HepG2 (cell line): ENCODE results near the gene SREBF1. TPM values are rescaled to one million over a fixed set of nuclear protein-coding genes. Genes with fewer than 3 reads are reported as not detected.

Source experiments
- CENPT ChIP-seq: sonication (generic); formaldehyde crosslinking; IDR thresholded peaks from 2 replicates; pipeline ENCODE4 v1.8.0; 2022; ENCODE audit warnings: low read depth, mild to moderate bottlenecking, moderate library complexity, missing genetic modification reagents
- HIVEP1 ChIP-seq: sonication (generic); formaldehyde crosslinking; IDR thresholded peaks from 2 replicates; pipeline ENCODE4 v1.4.0; 2020; ENCODE audit warnings: mild to moderate bottlenecking, missing genetic modification reagents
- HMG20A ChIP-seq: IDR thresholded peaks from 2 replicates; pipeline ENCODE4 v1.6.1; 2016; ENCODE audit warnings: borderline replicate concordance
- KLF11 ChIP-seq: IDR thresholded peaks from 2 replicates; pipeline ENCODE4 v1.6.1; 2016; ENCODE audit warnings: missing compliant biosample characterization
- KLF16 ChIP-seq, 2 experiments: sonication (generic) in 1 of 2; formaldehyde crosslinking in 1 of 2; IDR thresholded peaks; 2 replicates each; pipeline versions ENCODE4 v1.6.1 to v1.8.0; 2016 to 2023; ENCODE audit warnings: missing genetic modification reagents in 2 of 2, missing compliant biosample characterization in 1 of 2
- MTF2 ChIP-seq: sonication (generic); formaldehyde crosslinking; IDR thresholded peaks from 2 replicates; pipeline ENCODE4 v1.5.0; 2020; ENCODE audit warnings: missing genetic modification reagents, borderline replicate concordance
- NONO ChIP-seq, 2 experiments: fragments of 450-650 bp in 1 of 2; sonication (generic) in 1 of 2; formaldehyde crosslinking in 1 of 2; IDR thresholded peaks in 1 of 2; conservative IDR thresholded peaks in 1 of 2; 2 replicates each; pipeline versions ENCODE4 v1.6.1 to v1.8.0; 2017 to 2022; ENCODE audit warnings: mild to moderate bottlenecking in 1 of 2, missing genetic modification reagents in 1 of 2, moderate library complexity in 1 of 2
- NR2F6 ChIP-seq, 2 experiments: IDR thresholded peaks; 2 replicates each; pipeline ENCODE4 v1.6.1; 2016; ENCODE audit warnings: antibody characterized with exemption in 1 of 2, mild to moderate bottlenecking in 1 of 2
- PAX8 ChIP-seq: sonication (generic); formaldehyde crosslinking; IDR thresholded peaks from 2 replicates; pipeline ENCODE4 v1.8.0; 2022; ENCODE audit warnings: mild to moderate bottlenecking, missing genetic modification reagents, borderline replicate concordance
- ZBTB26 ChIP-seq: IDR thresholded peaks from 2 replicates; pipeline ENCODE4 v1.6.1; 2016; ENCODE audit warnings: missing compliant biosample characterization, missing genetic modification reagents, borderline replicate concordance
- ZBTB3 ChIP-seq: sonication (generic); formaldehyde crosslinking; IDR thresholded peaks from 2 replicates; pipeline ENCODE4 v1.4.0; 2020; ENCODE audit warnings: low read depth, mild to moderate bottlenecking, moderate library complexity, missing genetic modification reagents, borderline replicate concordance
- ZC3H4 ChIP-seq: sonication (generic); formaldehyde crosslinking; IDR thresholded peaks from 2 replicates; pipeline ENCODE4 v1.4.0; 2020; ENCODE audit warnings: missing genetic modification reagents, borderline replicate concordance
- ZEB1 ChIP-seq: IDR thresholded peaks from 2 replicates; pipeline ENCODE4 v1.6.1; 2012; ENCODE audit warnings: mild to moderate bottlenecking, low read depth, inconsistent platforms; ENCODE audit not compliant: insufficient replicate concordance
- ZFX ChIP-seq: sonication (generic); formaldehyde crosslinking; IDR thresholded peaks from 2 replicates; pipeline ENCODE4 v1.4.0; 2020; ENCODE audit warnings: mild to moderate bottlenecking, low read depth, missing genetic modification reagents, moderate library complexity
- ZNF142 ChIP-seq: sonication (generic); formaldehyde crosslinking; IDR thresholded peaks from 2 replicates; pipeline ENCODE4 v1.4.0; 2020; ENCODE audit warnings: missing genetic modification reagents
- ZNF205 ChIP-seq: IDR thresholded peaks from 2 replicates; pipeline ENCODE4 v1.6.1; 2018; ENCODE audit warnings: missing biosample characterization, missing genetic modification reagents
- ZNF501 ChIP-seq: sonication (generic); formaldehyde crosslinking; IDR thresholded peaks from 2 replicates; pipeline ENCODE4 v1.5.1; 2020; ENCODE audit warnings: mild to moderate bottlenecking, moderate library complexity, missing genetic modification reagents
- ZNF703 ChIP-seq: sonication (generic); formaldehyde crosslinking; IDR thresholded peaks from 2 replicates; pipeline ENCODE4 v1.5.1; 2020; ENCODE audit warnings: missing genetic modification reagents, mild to moderate bottlenecking, moderate library complexity, borderline replicate concordance
- ZNF784 ChIP-seq: sonication (generic); formaldehyde crosslinking; IDR thresholded peaks from 2 replicates; pipeline ENCODE4 v1.5.1; 2020; ENCODE audit warnings: missing genetic modification reagents, mild to moderate bottlenecking, borderline replicate concordance
- ZZZ3 ChIP-seq: sonication (generic); formaldehyde crosslinking; IDR thresholded peaks from 2 replicates; pipeline ENCODE4 v1.4.0; 2020; ENCODE audit warnings: missing genetic modification reagents, mild to moderate bottlenecking, borderline replicate concordance
- polyA plus RNA-seq, 8 experiments: library from polyadenylated mRNA; depleted of rRNA in 3 of 8; stranded (reverse) in 7 of 8; unstranded in 1 of 8; fragments of >200 nt; fragmentation: Illumina TruSeq in 4 of 8; extraction: Trizol in 4 of 8; gene quantifications; 2 replicates each; pipeline versions ENCODE4 v1.2.1 to v1.2.3, GENCODE V29; 2011 to 2016; ENCODE audit warnings: low read depth in 4 of 8, missing spikeins in 1 of 8, mixed read lengths in 1 of 8; ENCODE audit not compliant: insufficient read depth in 1 of 8
- total RNA-seq, 5 experiments: library from RNA; depleted of rRNA; stranded (reverse); fragments of >200 nt; fragmentation: Illumina TruSeq; extraction: Trizol; gene quantifications; 2 replicates each; pipeline ENCODE4 v1.2.3, GENCODE V29; 2016; ENCODE audit warnings: low read depth in 1 of 5
- TF ChIP-seq, protein P1 (sequence below): sonication (generic); formaldehyde crosslinking; IDR thresholded peaks from 2 replicates; pipeline ENCODE4 v1.5.0; 2020; ENCODE audit warnings: missing genetic modification reagents

Gene SREBF1
- total and polyA plus RNA-seq, 2 of the 13 experiments (the other 11 are each of a cell fraction or from before 2014, with no cell fraction given): 34.3 to 38.0 TPM

DNA sequence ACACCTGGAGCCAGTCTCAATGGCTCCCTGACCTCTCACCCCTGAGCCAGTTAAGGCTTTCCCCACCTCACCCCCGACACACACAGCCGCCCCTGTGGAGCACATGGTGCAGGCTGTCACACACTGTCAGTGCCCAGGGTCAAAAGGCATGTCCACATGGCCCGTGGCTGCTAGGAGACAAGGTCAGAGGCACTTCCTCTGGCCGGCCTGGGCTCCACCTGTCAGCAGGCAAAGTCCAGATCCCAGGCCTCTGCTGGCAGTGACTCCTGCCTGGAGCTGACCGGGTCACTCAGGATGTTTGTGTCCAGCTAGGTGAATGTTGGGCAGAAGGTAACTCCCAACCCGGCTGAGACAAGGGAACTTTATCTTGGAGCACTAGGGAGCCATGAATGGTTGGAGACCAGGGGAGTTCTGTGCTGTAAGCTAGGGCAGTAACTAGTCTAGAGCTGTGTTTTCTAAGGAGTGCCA is 6.0 kb downstream of the SREBF1 start (continued):
- TF ChIP-seq NONO (IDR thresholded peaks at IDR 0.05): no peak
- TF ChIP-seq NONO (CRISPR knock-in tag; conservative IDR thresholded peaks at IDR 0.05): peak; percentile 94
- peak in 1 of 2 experiments; percentile 67; a peak in 2 of 4 replicates for TF ChIP-seq KLF16 (CRISPR knock-in tag; IDR thresholded peaks at IDR 0.05)
- peak; percentile 71; the same call in 1 of the 2 replicates for TF ChIP-seq ZNF501 (CRISPR knock-in tag)
- no peak for TF ChIP-seq ZZZ3
- TF ChIP-seq ZNF205 (CRISPR knock-in tag): peak; percentile 81
- TF ChIP-seq ZC3H4 (CRISPR knock-in tag): no peak
- TF ChIP-seq ZBTB3 (CRISPR knock-in tag): no peak
- TF ChIP-seq HMG20A (CRISPR knock-in tag): peak; percentile 80; the same call in 1 of the 2 replicates
- TF ChIP-seq HIVEP1 (CRISPR knock-in tag): peak; percentile 98
- TF ChIP-seq PAX8 (CRISPR knock-in tag): no peak
- no peak for TF ChIP-seq ZNF703
- TF ChIP-seq NR2F6 (IDR thresholded peaks at IDR 0.05): peak; percentile 98
- peak; percentile 99 for TF ChIP-seq NR2F6 (CRISPR knock-in tag; IDR thresholded peaks at IDR 0.05)
- 0 out of 2 replicates have a peak, but pooled peaks have one; percentile 60 for TF ChIP-seq MTF2 (CRISPR knock-in tag)
- peak; percentile 79 for TF ChIP-seq ZBTB26 (CRISPR knock-in tag)
- TF ChIP-seq CENPT (CRISPR knock-in tag): no peak
- no peak for TF ChIP-seq ZNF784 (CRISPR knock-in tag)
- no peak for TF ChIP-seq ZEB1
- TF ChIP-seq ZFX (CRISPR knock-in tag): peak; percentile 88
- 0 out of 2 replicates have a peak, but pooled peaks have one; percentile 61 for TF ChIP-seq KLF11 (CRISPR knock-in tag)
- no peak for TF ChIP-seq ZNF142 (CRISPR knock-in tag)
- TF ChIP-seq, protein P1, sequence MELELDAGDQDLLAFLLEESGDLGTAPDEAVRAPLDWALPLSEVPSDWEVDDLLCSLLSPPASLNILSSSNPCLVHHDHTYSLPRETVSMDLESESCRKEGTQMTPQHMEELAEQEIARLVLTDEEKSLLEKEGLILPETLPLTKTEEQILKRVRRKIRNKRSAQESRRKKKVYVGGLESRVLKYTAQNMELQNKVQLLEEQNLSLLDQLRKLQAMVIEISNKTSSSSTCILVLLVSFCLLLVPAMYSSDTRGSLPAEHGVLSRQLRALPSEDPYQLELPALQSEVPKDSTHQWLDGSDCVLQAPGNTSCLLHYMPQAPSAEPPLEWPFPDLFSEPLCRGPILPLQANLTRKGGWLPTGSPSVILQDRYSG (CRISPR knock-in tag): no peak
